Fibroblast of lung (primary cell): ENCODE measurements around the gene CAPN8. TPM values are rescaled to one million over a fixed set of nuclear protein-coding genes. Genes with fewer than 3 reads are reported as not detected.

Experiments used
- DNase-seq, 2 donors: peaks; one replicate each; pipeline versions ENCODE4 v3.0.0 to v3.0.0-alpha.2; 2010; ENCODE audit warnings: low read depth in 2 of 2
- H2AFZ ChIP-seq: 2 replicates; pipeline ENCODE4 v1.5.1; 2012; ENCODE audit warnings: low read length, control low read depth, inconsistent platforms
- H3K27ac ChIP-seq: 2 replicates; pipeline ENCODE4 v1.5.1; 2011; ENCODE audit warnings: low read length, control low read depth; ENCODE audit not compliant: insufficient read depth
- H3K27me3 ChIP-seq: 2 replicates; pipeline ENCODE4 v1.5.1; 2011; ENCODE audit warnings: mild to moderate bottlenecking, low read length; ENCODE audit not compliant: control insufficient read depth, insufficient read depth
- H3K36me3 ChIP-seq: 2 replicates; pipeline ENCODE4 v1.5.1; 2011; ENCODE audit warnings: low read length; ENCODE audit not compliant: control insufficient read depth, insufficient read depth
- H3K4me1 ChIP-seq: 2 replicates; pipeline ENCODE4 v1.5.1; 2011; ENCODE audit warnings: low read length; ENCODE audit not compliant: control insufficient read depth, insufficient read depth; ENCODE audit errors: extremely low read depth
- H3K4me2 ChIP-seq: 2 replicates; pipeline ENCODE4 v1.5.1; 2011; ENCODE audit warnings: low read length, control low read depth; ENCODE audit not compliant: insufficient read depth; ENCODE audit errors: extremely low read depth
- H3K4me3 ChIP-seq, 4 experiments: fragments of 200-600 bp in 1 of 4; sonication (generic) in 1 of 4; replicated peaks in 1 of 4; 2 replicates each; pipeline ENCODE4 v1.5.1; 2011 to 2016; ENCODE audit warnings: low read length in 4 of 4, low read depth in 3 of 4, mild to moderate bottlenecking in 3 of 4, control low read depth in 2 of 4, inconsistent platforms in 1 of 4, mixed read lengths in 1 of 4; ENCODE audit not compliant: insufficient read depth in 1 of 4; ENCODE audit errors: control extremely low read depth in 1 of 4
- H3K79me2 ChIP-seq: 2 replicates; pipeline ENCODE4 v1.5.1; 2012; ENCODE audit warnings: mild to moderate bottlenecking, low read length, inconsistent platforms; ENCODE audit not compliant: control insufficient read depth, insufficient read depth
- H3K9ac ChIP-seq: 2 replicates; pipeline ENCODE4 v1.5.1; 2011; ENCODE audit warnings: mild to moderate bottlenecking, low read length, control low read depth; ENCODE audit not compliant: insufficient read depth
- H3K9me3 ChIP-seq: 2 replicates; pipeline ENCODE4 v1.5.1; 2012; ENCODE audit warnings: low read depth, low read length; ENCODE audit not compliant: control insufficient read depth, insufficient read depth
- H4K20me1 ChIP-seq: 2 replicates; pipeline ENCODE4 v1.5.1; 2011; ENCODE audit warnings: low read length; ENCODE audit not compliant: control insufficient read depth, insufficient read depth; ENCODE audit errors: extremely low read depth
- EZH2 ChIP-seq: IDR thresholded peaks from 2 replicates; pipeline ENCODE4 v1.5.1; 2012; ENCODE audit warnings: low read length, control low read depth, mild to moderate bottlenecking; ENCODE audit errors: missing control alignments
- polyA plus RNA-seq, 2 donors: library from polyadenylated mRNA; depleted of rRNA in 1 of 2; stranded (reverse) in 1 of 2; unstranded in 1 of 2; fragments of >200 nt; gene quantifications; 2 replicates each; pipeline ENCODE4 v1.2.1, GENCODE V29; 2011 to 2012; ENCODE audit warnings: missing spikeins in 1 of 2
- total RNA-seq: library from RNA; depleted of rRNA; stranded (reverse); fragments of >200 nt; gene quantifications from 2 replicates; pipeline ENCODE4 v1.2.1, GENCODE V29; 2014
- TF ChIP-seq, protein P1 (sequence below), 2 donors: IDR thresholded peaks in 1 of 2; conservative IDR thresholded peaks in 1 of 2; 1 replicate in 1 of 2; 2 replicates in 1 of 2; pipeline ENCODE4 v1.5.1; 2011 to 2012; ENCODE audit warnings: low read length in 2 of 2, control low read depth in 1 of 2, inconsistent platforms in 1 of 2, low read depth in 1 of 2, mild to moderate bottlenecking in 1 of 2

CAPN8 gene
- total and polyA plus RNA-seq, 2 donors (not counting 1 experiment from before 2014, with no cell fraction given): not detected

DNA sequence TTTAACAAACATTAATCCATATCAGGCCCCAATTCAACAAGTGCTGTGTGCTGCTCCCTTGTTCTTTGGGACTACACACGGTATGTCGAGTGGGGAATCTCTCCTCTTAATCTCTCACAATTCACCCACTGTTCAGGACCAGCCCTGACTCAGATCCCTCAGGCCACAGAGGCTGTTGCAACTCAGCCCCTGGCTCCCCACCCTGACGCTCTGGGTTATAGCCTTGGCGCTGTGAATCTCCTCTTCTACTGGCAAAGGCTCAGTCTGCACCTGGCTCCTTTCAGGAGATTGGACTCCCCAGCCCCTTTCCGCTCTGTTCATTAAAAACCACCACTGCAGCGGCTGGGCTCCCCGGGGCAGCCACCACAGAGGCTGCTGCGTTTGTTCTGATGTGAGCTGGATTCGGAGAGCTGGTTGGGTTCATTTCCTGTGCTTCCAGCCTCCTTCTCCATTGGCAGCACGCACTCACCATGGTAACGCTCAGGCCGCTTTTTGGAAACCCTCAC is 13.0 kb downstream of the CAPN8 start:
- H3K4me3 ChIP-seq: no peak overlapping the region
- no peaks in the 10 kb centered on the region for H3K9me3 ChIP-seq
- no peaks in the 10 kb centered on the region for H3K36me3 ChIP-seq
- no peak overlapping the region for H3K9ac ChIP-seq
- TF ChIP-seq, protein P1, sequence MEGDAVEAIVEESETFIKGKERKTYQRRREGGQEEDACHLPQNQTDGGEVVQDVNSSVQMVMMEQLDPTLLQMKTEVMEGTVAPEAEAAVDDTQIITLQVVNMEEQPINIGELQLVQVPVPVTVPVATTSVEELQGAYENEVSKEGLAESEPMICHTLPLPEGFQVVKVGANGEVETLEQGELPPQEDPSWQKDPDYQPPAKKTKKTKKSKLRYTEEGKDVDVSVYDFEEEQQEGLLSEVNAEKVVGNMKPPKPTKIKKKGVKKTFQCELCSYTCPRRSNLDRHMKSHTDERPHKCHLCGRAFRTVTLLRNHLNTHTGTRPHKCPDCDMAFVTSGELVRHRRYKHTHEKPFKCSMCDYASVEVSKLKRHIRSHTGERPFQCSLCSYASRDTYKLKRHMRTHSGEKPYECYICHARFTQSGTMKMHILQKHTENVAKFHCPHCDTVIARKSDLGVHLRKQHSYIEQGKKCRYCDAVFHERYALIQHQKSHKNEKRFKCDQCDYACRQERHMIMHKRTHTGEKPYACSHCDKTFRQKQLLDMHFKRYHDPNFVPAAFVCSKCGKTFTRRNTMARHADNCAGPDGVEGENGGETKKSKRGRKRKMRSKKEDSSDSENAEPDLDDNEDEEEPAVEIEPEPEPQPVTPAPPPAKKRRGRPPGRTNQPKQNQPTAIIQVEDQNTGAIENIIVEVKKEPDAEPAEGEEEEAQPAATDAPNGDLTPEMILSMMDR (conservative IDR thresholded peaks at IDR 0.05 in 1 of 2, IDR thresholded peaks at IDR 0.05 in 1 of 2; ENCODE audit: low read depth in 1 of 2, low read length in 2 of 2): no peak
- no peak for TF ChIP-seq EZH2
- H3K27ac ChIP-seq: no peak overlapping the region
- H4K20me1 ChIP-seq: no peaks in the 10 kb centered on the region
- no peak overlapping the region for H3K4me2 ChIP-seq
- no peaks in the 10 kb centered on the region for H3K79me2 ChIP-seq
- DNase-seq: peak in 1 of 2 donors; percentile 44
- no peak overlapping the region for H2AFZ ChIP-seq
- no peaks in the 10 kb centered on the region for H3K4me1 ChIP-seq
- peaks cover 9% of the 10 kb centered on the region for H3K27me3 ChIP-seq

- Histone ChIP-seq H3K9ac (no peak overlapping the region), H3K4me3 (no peak overlapping the region), H3K27ac (no peak overlapping the region), H3K9me3 (no peaks in the 10 kb centered on the region), H3K4me1 (no peaks in the 10 kb centered on the region), H3K27me3 (peaks cover 9% of the 10 kb centered on the region), H4K20me1 (no peaks in the 10 kb centered on the region), H3K79me2 (no peaks in the 10 kb centered on the region), H2AFZ (no peak overlapping the region), H3K36me3 (no peaks in the 10 kb centered on the region), H3K4me2 (no peak overlapping the region)
- TF ChIP-seq, protein P1 (conservative IDR thresholded peaks at IDR 0.05 in 1 of 2, IDR thresholded peaks at IDR 0.05 in 1 of 2; ENCODE audit: low read depth in 1 of 2, low read length in 2 of 2): no peak
- no peak for TF ChIP-seq EZH2
- no peak for DNase-seq
Measured at GRCh38 chr1:223651291-223651991, 14.1 kb downstream of the CAPN8 start.

GRCh38 chr1:223650465-223650864 is 15.0 kb downstream of the CAPN8 start:
- Histone ChIP-seq H3K27me3 (peaks cover 9% of the 10 kb centered on the region), H3K79me2 (no peaks in the 10 kb centered on the region), H3K4me3 (no peak overlapping the region), H3K9me3 (no peaks in the 10 kb centered on the region), H3K4me1 (no peaks in the 10 kb centered on the region), H3K27ac (no peak overlapping the region), H2AFZ (no peak overlapping the region), H3K4me2 (no peak overlapping the region), H3K9ac (no peak overlapping the region), H4K20me1 (no peaks in the 10 kb centered on the region), H3K36me3 (no peaks in the 10 kb centered on the region)
- no peak for TF ChIP-seq EZH2
- TF ChIP-seq, protein P1 (conservative IDR thresholded peaks at IDR 0.05 in 1 of 2, IDR thresholded peaks at IDR 0.05 in 1 of 2; ENCODE audit: low read depth in 1 of 2, low read length in 2 of 2): no peak
- no peak for DNase-seq
